T-helper 1 cell treated with Interleukin-12 subunit alpha and Interleukin-12 subunit beta and Interleukin-4 antibody, amounts not matched to agents 30 μg/mL and 1 μg/mL, for 36 hours (primary cell): ENCODE results near the gene SPC24.

Experiments used
- H3K27ac Mint-ChIP-seq: one replicate; pipeline ENCODE4 v1.8.0; 2021; ENCODE audit warnings: mild to moderate bottlenecking, mixed read lengths
- H3K27me3 Mint-ChIP-seq: one replicate; pipeline ENCODE4 v1.8.0; 2021; ENCODE audit warnings: low read depth, mixed read lengths
- H3K36me3 Mint-ChIP-seq: one replicate; pipeline ENCODE4 v1.8.0; 2021; ENCODE audit warnings: low read depth, mixed read lengths
- H3K4me1 Mint-ChIP-seq: one replicate; pipeline ENCODE4 v1.8.0; 2021; ENCODE audit warnings: low read depth, mixed read lengths
- H3K4me3 Mint-ChIP-seq: one replicate; pipeline ENCODE4 v1.8.0; 2021; ENCODE audit warnings: mild to moderate bottlenecking, moderate library complexity, mixed read lengths
- H3K9me3 Mint-ChIP-seq: one replicate; pipeline ENCODE4 v1.8.0; 2021; ENCODE audit warnings: mixed read lengths

Gene SPC24

GRCh38 chr19:11155373-11156120 is at the start of gene SPC24:
TSS of gene SPC24 (minus strand) at chr19:11155782. CDS start at chr19:11155776, 6 bp downstream.
- H3K9me3 Mint-ChIP-seq, result no peaks in the 10 kb centered on the region
- peak within 1 kb of the TSS; percentile 91 for H3K27ac Mint-ChIP-seq
- peak within 1 kb of the TSS; percentile 87 for H3K4me3 Mint-ChIP-seq
- H3K4me1 Mint-ChIP-seq, result peaks cover 25% of the 10 kb centered on the region
- peaks cover 5% of the 10 kb centered on the region for H3K36me3 Mint-ChIP-seq
- H3K27me3 Mint-ChIP-seq, result no peaks in the 10 kb centered on the region

GRCh38 chr19:11204943-11205349 is 49.4 kb upstream of the SPC24 start:
- Mint-ChIP-seq H3K9me3 (no peaks in the 10 kb centered on the region), H3K27ac (no peak overlapping the region)

GRCh38 chr19:11204076-11204602 is 48.6 kb upstream of the SPC24 start:
- H3K36me3 Mint-ChIP-seq, result no peaks in the 10 kb centered on the region
- peaks cover 1% of the 10 kb centered on the region for H3K4me1 Mint-ChIP-seq
- H3K27ac Mint-ChIP-seq, result no peak overlapping the region
- no peak overlapping the region for H3K4me3 Mint-ChIP-seq
- peaks cover 13% of the 10 kb centered on the region for H3K27me3 Mint-ChIP-seq
- no peaks in the 10 kb centered on the region for H3K9me3 Mint-ChIP-seq

More at GRCh38 chr19:11204943-11205349, 49.4 kb upstream of the SPC24 start:
- no peaks in the 10 kb centered on the region for H3K36me3 Mint-ChIP-seq
- H3K4me3 Mint-ChIP-seq, result no peak overlapping the region
- peaks cover 1% of the 10 kb centered on the region for H3K4me1 Mint-ChIP-seq
- peaks cover 10% of the 10 kb centered on the region for H3K27me3 Mint-ChIP-seq

- Mint-ChIP-seq H3K4me1 (peaks cover 1% of the 10 kb centered on the region), H3K27ac (no peak overlapping the region), H3K36me3 (no peaks in the 10 kb centered on the region), H3K27me3 (peaks cover 13% of the 10 kb centered on the region), H3K9me3 (no peaks in the 10 kb centered on the region), H3K4me3 (no peak overlapping the region)
Measured at GRCh38 chr19:11203194-11204075, 47.9 kb upstream of the SPC24 start.

GRCh38 chr19:11202488-11203193 is 47.1 kb upstream of the SPC24 start:
- H3K36me3 Mint-ChIP-seq, result no peaks in the 10 kb centered on the region
- no peak overlapping the region for H3K27ac Mint-ChIP-seq
- no peak overlapping the region for H3K4me3 Mint-ChIP-seq
- peaks cover 13% of the 10 kb centered on the region for H3K27me3 Mint-ChIP-seq
- H3K9me3 Mint-ChIP-seq, result no peaks in the 10 kb centered on the region
- H3K4me1 Mint-ChIP-seq, result peaks cover 3% of the 10 kb centered on the region

- no peak overlapping the region for H3K27ac Mint-ChIP-seq
Measured at GRCh38 chr19:11201791-11202190, 46.2 kb upstream of the SPC24 start.

GRCh38 chr19:11200931-11201330 is 45.3 kb upstream of the SPC24 start:
- Mint-ChIP-seq H3K27ac (no peak overlapping the region), H3K9me3 (no peaks in the 10 kb centered on the region), H3K27me3 (peaks cover 20% of the 10 kb centered on the region), H3K4me1 (peaks cover 7% of the 10 kb centered on the region), H3K36me3 (no peaks in the 10 kb centered on the region), H3K4me3 (no peak overlapping the region)

More at GRCh38 chr19:11201791-11202190, 46.2 kb upstream of the SPC24 start:
- no peaks in the 10 kb centered on the region for H3K36me3 Mint-ChIP-seq
- peaks cover 3% of the 10 kb centered on the region for H3K4me1 Mint-ChIP-seq
- H3K4me3 Mint-ChIP-seq, result no peak overlapping the region
- H3K27me3 Mint-ChIP-seq, result peaks cover 13% of the 10 kb centered on the region
- no peaks in the 10 kb centered on the region for H3K9me3 Mint-ChIP-seq

- H3K27me3 Mint-ChIP-seq, result peaks cover 24% of the 10 kb centered on the region
- H3K27ac Mint-ChIP-seq, result no peak overlapping the region
- peaks cover 7% of the 10 kb centered on the region for H3K4me1 Mint-ChIP-seq
- H3K4me3 Mint-ChIP-seq, result no peak overlapping the region
- H3K9me3 Mint-ChIP-seq, result no peaks in the 10 kb centered on the region
- H3K36me3 Mint-ChIP-seq, result no peaks in the 10 kb centered on the region
Measured at GRCh38 chr19:11200015-11200574, 44.5 kb upstream of the SPC24 start.

GRCh38 chr19:11199517-11199916 is 43.9 kb upstream of the SPC24 start:
- Mint-ChIP-seq H3K9me3 (no peaks in the 10 kb centered on the region), H3K4me3 (peak overlapping the region; percentile 56), H3K27ac (peak overlapping the region; percentile 55)

GRCh38 chr19:11198769-11199424 is 43.3 kb upstream of the SPC24 start:
- H3K27me3 Mint-ChIP-seq, result peaks cover 15% of the 10 kb centered on the region

More at GRCh38 chr19:11199517-11199916, 43.9 kb upstream of the SPC24 start:
- Mint-ChIP-seq H3K36me3 (no peaks in the 10 kb centered on the region), H3K4me1 (peaks cover 7% of the 10 kb centered on the region), H3K27me3 (peaks cover 18% of the 10 kb centered on the region)

GRCh38 chr19:11198175-11198534 is 42.6 kb upstream of the SPC24 start:
- H3K27ac Mint-ChIP-seq, result no peak overlapping the region
- no peaks in the 10 kb centered on the region for H3K36me3 Mint-ChIP-seq
- peaks cover 15% of the 10 kb centered on the region for H3K27me3 Mint-ChIP-seq
- peaks cover 5% of the 10 kb centered on the region for H3K4me1 Mint-ChIP-seq
- H3K9me3 Mint-ChIP-seq, result no peaks in the 10 kb centered on the region
- peak overlapping the region; percentile 58 for H3K4me3 Mint-ChIP-seq

More at GRCh38 chr19:11198769-11199424, 43.3 kb upstream of the SPC24 start:
- H3K36me3 Mint-ChIP-seq, result no peaks in the 10 kb centered on the region
- H3K9me3 Mint-ChIP-seq, result no peaks in the 10 kb centered on the region
- peaks cover 7% of the 10 kb centered on the region for H3K4me1 Mint-ChIP-seq
- no peak overlapping the region for H3K27ac Mint-ChIP-seq
- H3K4me3 Mint-ChIP-seq, result peak overlapping the region; percentile 34

- Mint-ChIP-seq H3K4me3 (peak within 1 kb of the TSS; percentile 77), H3K36me3 (no peaks in the 10 kb centered on the region), H3K4me1 (peaks cover 5% of the 10 kb centered on the region), H3K27ac (peak within 1 kb of the TSS; percentile 41), H3K9me3 (no peaks in the 10 kb centered on the region), H3K27me3 (peaks cover 15% of the 10 kb centered on the region)
Measured at GRCh38 chr19:11197291-11198174, 42.0 kb upstream of the SPC24 start, which contains the start of gene KANK2. TSS of gene KANK2 (minus strand) at chr19:11197545. CDS start at chr19:11194511, 3,034 bp downstream.
